Neural crest cell (in vitro differentiated cells): ENCODE measurements around the gene FBXO44. TPM values are rescaled to one million over a fixed set of nuclear protein-coding genes. Genes with fewer than 3 reads are reported as not detected.
A peak's percentile ranks its signal among the peaks of the same experiment; 100 is the strongest.

ENCODE experiments used
- DNase-seq: peaks from one replicate; pipeline ENCODE4 v3.0.0; 2021; ENCODE audit warnings: low read depth, mixed read lengths, low spot score
- H3K27ac Mint-ChIP-seq: one replicate; pipeline ENCODE4 v1.8.0; 2021; ENCODE audit warnings: mild to moderate bottlenecking, mixed read lengths; ENCODE audit not compliant: unreplicated experiment
- H3K27me3 Mint-ChIP-seq: 2 replicates; pipeline ENCODE4 v1.8.0; 2021; ENCODE audit warnings: low read depth, mild to moderate bottlenecking, mixed read lengths
- H3K36me3 Mint-ChIP-seq: 2 replicates; pipeline ENCODE4 v1.8.0; 2021; ENCODE audit warnings: low read depth, mild to moderate bottlenecking, mixed read lengths
- H3K4me1 Mint-ChIP-seq: 2 replicates; pipeline ENCODE4 v1.8.0; 2021; ENCODE audit warnings: mixed read lengths
- H3K4me3 Mint-ChIP-seq: one replicate; pipeline ENCODE4 v1.8.0; 2021; ENCODE audit warnings: mild to moderate bottlenecking, mixed read lengths
- H3K9me3 Mint-ChIP-seq: 2 replicates; pipeline ENCODE4 v1.8.0; 2021; ENCODE audit warnings: mixed read lengths
- total RNA-seq: library from RNA; stranded (reverse); gene quantifications from 2 replicates; pipeline ENCODE4 v1.2.1, GENCODE V29; 2021
- TF ChIP-seq, protein P1 (sequence below): fragments of 200-600 bp; sonication (generic); conservative IDR thresholded peaks from 2 replicates; pipeline ENCODE4 v1.5.0; 2021; ENCODE audit warnings: antibody characterized with exemption, mild to moderate bottlenecking

The FBXO44 gene
- total RNA-seq, 1 donor from 2014 or later, result 10.7 TPM

DNA sequence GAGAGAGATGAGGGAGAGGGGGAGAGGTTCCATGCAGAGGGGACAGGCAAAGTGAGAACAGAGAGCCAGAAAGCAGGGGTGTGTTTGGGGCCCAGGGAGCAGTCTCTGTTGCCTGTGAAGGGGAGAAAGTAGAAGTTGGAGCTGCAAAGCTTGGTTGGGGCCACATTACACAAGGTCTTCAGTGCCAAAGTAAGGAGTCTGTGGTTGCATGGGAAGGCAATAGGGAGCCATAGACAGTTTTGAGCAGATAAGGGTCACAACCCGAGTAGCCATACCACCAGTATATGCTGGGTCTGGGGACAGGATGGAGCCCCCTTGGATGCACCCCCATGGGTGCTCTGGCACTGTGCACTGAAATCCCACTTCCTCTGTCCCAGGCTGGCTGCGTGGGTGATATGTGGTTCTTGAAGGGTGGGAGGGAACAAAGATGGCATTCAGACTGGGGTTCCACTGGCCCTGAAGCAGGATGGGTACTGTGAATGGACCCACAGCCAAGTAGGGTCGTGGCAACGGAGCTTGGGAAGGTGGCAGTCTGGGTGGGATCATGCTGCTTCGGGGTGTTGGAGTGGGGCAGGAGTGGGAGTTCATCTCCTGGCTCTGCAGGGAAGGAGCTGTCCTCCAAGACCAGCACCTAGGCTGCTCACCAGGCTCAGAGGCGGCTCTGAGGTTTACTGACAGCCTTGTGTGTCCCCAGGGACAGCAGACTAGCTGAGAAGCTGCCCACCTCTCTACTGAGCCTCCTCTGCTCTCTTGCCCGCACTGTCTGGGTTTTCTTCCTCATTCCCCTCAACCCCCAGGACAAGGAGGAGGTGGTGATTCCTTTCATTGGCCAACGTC is 48.9 kb downstream of the FBXO44 start:
- H3K4me1 Mint-ChIP-seq, result peaks cover 32% of the 10 kb centered on the region
- DNase-seq, result no peak
- H3K27ac Mint-ChIP-seq, result peak overlapping the region; percentile 75
- peaks cover 10% of the 10 kb centered on the region for H3K27me3 Mint-ChIP-seq
- H3K9me3 Mint-ChIP-seq, result no peaks in the 10 kb centered on the region
- H3K36me3 Mint-ChIP-seq, result no peaks in the 10 kb centered on the region
- H3K4me3 Mint-ChIP-seq, result peak overlapping the region; percentile 20
- TF ChIP-seq, protein P1, sequence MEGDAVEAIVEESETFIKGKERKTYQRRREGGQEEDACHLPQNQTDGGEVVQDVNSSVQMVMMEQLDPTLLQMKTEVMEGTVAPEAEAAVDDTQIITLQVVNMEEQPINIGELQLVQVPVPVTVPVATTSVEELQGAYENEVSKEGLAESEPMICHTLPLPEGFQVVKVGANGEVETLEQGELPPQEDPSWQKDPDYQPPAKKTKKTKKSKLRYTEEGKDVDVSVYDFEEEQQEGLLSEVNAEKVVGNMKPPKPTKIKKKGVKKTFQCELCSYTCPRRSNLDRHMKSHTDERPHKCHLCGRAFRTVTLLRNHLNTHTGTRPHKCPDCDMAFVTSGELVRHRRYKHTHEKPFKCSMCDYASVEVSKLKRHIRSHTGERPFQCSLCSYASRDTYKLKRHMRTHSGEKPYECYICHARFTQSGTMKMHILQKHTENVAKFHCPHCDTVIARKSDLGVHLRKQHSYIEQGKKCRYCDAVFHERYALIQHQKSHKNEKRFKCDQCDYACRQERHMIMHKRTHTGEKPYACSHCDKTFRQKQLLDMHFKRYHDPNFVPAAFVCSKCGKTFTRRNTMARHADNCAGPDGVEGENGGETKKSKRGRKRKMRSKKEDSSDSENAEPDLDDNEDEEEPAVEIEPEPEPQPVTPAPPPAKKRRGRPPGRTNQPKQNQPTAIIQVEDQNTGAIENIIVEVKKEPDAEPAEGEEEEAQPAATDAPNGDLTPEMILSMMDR, result no peak

DNA sequence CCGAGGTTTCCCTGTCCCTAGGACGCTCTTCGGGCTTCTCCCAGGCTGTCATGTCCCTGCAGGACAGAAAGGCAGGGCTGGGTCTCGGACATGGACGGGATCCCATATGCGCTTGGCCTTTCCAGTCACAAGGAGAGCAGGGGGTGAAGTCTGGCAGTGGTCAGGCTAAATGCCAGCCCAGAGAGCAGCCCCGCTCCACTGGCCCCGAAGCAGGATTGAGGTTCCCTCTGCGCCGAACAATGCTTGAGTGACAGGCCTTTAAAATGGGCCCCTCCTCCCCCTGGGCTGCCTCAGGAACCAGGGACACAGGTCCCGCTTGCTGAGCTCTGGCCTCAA is 49.5 kb downstream of the FBXO44 start:
- peak overlapping the region; percentile 20 for H3K4me3 Mint-ChIP-seq
- TF ChIP-seq, protein P1, result no peak
- H3K27ac Mint-ChIP-seq, result peak overlapping the region; percentile 75
- no peaks in the 10 kb centered on the region for H3K9me3 Mint-ChIP-seq
- DNase-seq, result no peak
- H3K4me1 Mint-ChIP-seq, result peaks cover 32% of the 10 kb centered on the region
- peaks cover 8% of the 10 kb centered on the region for H3K27me3 Mint-ChIP-seq
- no peaks in the 10 kb centered on the region for H3K36me3 Mint-ChIP-seq

DNA sequence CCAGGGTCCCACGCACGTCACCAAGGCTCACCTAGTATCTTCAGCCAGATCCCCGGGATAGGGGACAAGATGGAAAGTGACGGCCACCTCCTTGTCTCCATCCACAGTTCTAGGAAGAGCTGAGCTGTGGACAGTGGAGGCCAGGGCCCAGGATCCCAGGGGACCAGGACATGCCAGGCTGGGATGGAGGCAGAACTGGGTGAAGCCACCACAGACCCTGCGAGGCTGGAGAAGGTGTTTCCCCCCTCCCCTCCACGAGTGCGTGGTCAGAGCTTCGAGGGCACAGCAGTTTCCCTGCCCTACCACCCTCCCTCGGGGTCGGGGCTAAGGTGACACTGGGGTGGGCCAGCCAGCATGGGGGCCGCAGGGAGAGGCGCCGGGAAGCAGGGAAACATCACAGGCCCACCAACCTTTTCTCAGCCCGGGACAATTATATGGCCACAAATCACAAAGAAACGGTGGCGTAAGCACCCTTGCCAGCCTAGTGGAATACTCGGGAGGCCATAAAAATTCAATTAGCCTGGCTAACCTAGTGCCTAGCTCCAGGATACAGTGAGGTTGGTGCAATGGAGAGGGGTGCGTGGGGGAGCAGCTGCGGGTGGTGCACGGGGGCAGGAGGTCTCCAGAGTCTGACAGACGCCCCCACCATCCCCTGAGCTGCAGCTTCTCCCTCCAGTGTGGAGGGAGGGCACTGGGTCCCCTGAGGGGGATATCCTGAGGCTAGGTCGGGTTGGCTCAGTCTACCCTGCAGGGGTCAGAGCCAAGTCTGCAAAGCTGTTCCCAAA is 50.2 kb downstream of the FBXO44 start:
- Mint-ChIP-seq H3K9me3 (no peaks in the 10 kb centered on the region), H3K4me1 (peaks cover 32% of the 10 kb centered on the region), H3K27ac (peak overlapping the region; percentile 70), H3K27me3 (peaks cover 7% of the 10 kb centered on the region), H3K4me3 (peak overlapping the region; percentile 20), H3K36me3 (no peaks in the 10 kb centered on the region)
- TF ChIP-seq, protein P1, result no peak
- no peak for DNase-seq

DNA sequence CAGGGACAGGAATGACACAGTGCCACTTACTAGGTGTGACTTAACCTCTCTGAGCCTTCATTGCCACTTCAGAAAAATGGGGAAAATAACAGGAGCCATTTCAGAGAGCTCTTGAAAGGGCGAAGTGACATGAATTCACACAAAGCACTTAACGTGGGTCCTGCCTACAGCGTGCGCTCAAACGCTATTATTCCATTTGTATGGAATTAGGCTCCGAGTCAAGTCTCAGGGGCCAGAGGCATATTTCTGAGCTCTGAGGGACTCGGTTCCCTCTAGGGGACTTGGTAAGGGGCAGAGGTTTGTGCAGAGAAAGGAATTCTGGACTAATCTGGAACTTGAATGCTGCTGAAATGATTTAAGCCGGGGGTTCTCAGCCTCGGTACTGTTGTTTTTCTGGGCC is 50.9 kb downstream of the FBXO44 start:
- no peaks in the 10 kb centered on the region for H3K36me3 Mint-ChIP-seq
- TF ChIP-seq, protein P1, result no peak
- no peak overlapping the region for H3K27ac Mint-ChIP-seq
- peaks cover 7% of the 10 kb centered on the region for H3K27me3 Mint-ChIP-seq
- no peak for DNase-seq
- no peak overlapping the region for H3K4me3 Mint-ChIP-seq
- no peaks in the 10 kb centered on the region for H3K9me3 Mint-ChIP-seq
- peaks cover 32% of the 10 kb centered on the region for H3K4me1 Mint-ChIP-seq

DNA sequence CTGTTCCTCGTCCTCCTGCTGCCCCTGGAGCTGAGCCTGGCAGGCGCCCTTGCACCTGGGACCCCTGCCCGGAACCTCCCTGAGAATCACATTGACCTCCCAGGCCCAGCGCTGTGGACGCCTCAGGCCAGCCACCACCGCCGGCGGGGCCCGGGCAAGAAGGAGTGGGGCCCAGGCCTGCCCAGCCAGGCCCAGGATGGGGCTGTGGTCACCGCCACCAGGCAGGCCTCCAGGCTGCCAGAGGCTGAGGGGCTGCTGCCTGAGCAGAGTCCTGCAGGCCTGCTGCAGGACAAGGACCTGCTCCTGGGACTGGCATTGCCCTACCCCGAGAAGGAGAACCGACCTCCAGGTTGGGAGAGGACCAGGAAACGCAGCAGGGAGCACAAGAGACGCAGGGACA is 51.6 kb downstream of the FBXO44 start:
- no peak overlapping the region for H3K27ac Mint-ChIP-seq
- no peak for DNase-seq
- H3K4me1 Mint-ChIP-seq, result peaks cover 27% of the 10 kb centered on the region
- no peaks in the 10 kb centered on the region for H3K36me3 Mint-ChIP-seq
- H3K4me3 Mint-ChIP-seq, result no peak overlapping the region
- H3K9me3 Mint-ChIP-seq, result no peaks in the 10 kb centered on the region
- TF ChIP-seq, protein P1, result no peak
- peaks cover 7% of the 10 kb centered on the region for H3K27me3 Mint-ChIP-seq
